HG03432 (cell line): ENCODE results near the gene RCVRN.

ENCODE experiments used
- ATAC-seq: cut with Tn5 transposase; IDR thresholded peaks from one replicate; pipeline ENCODE4 v1.9.1; 2021; ENCODE audit warnings: mild to moderate bottlenecking, moderate library complexity; ENCODE audit not compliant: unreplicated experiment

RCVRN gene

GRCh38 chr17:9859781-9860180 lies 45.3 kb downstream of the RCVRN start:
- ATAC-seq: no peak

GRCh38 chr17:9855036-9855435 lies 50.0 kb downstream of the RCVRN start:
- no peak for ATAC-seq

GRCh38 chr17:9854255-9854654 lies 50.8 kb downstream of the RCVRN start:
- no peak for ATAC-seq

GRCh38 chr17:9850151-9850550 lies 54.9 kb downstream of the RCVRN start:
- ATAC-seq: no peak
